Activated T-helper 2 cell treated with anti-CD3 and anti-CD28 coated beads, Interferon-gamma antibody, Interleukin-2, Interleukin-4, amounts not matched to agents 10 μg/mL and 5 μg/mL and 100 μg/mL, durations not matched to agents 14 hours and 24 hours and 36 hours (primary cell): ENCODE data around the gene SMG1. TPM values are rescaled to one million over a fixed set of nuclear protein-coding genes. Genes with fewer than 3 reads are reported as not detected.
A peak's percentile ranks its signal among the peaks of the same experiment; 100 is the strongest.

Source experiments
- DNase-seq: peaks from one replicate; pipeline ENCODE4 v3.0.0; 2021; ENCODE audit warnings: low spot score
- H3K27ac Mint-ChIP-seq: one replicate; pipeline ENCODE4 v1.8.0; 2021; ENCODE audit warnings: mixed read lengths
- H3K27me3 Mint-ChIP-seq: one replicate; pipeline ENCODE4 v1.8.0; 2021; ENCODE audit warnings: low read depth, mixed read lengths
- H3K36me3 Mint-ChIP-seq: one replicate; pipeline ENCODE4 v1.8.0; 2021; ENCODE audit warnings: low read depth, mixed read lengths
- H3K4me1 Mint-ChIP-seq: one replicate; pipeline ENCODE4 v1.8.0; 2021; ENCODE audit warnings: low read depth, mixed read lengths
- H3K4me3 Mint-ChIP-seq: one replicate; pipeline ENCODE4 v1.8.0; 2021; ENCODE audit warnings: low read depth, mild to moderate bottlenecking, moderate library complexity, mixed read lengths
- H3K9me3 Mint-ChIP-seq: one replicate; pipeline ENCODE4 v1.8.0; 2021; ENCODE audit warnings: mixed read lengths
- intact Hi-C: fragments of 100-400 bp; cut with micrococcal nuclease; formaldehyde crosslinking; loops from one replicate; pipeline ENCODE4 v1.15.1; 2023
- total RNA-seq: library from RNA; stranded (reverse); gene quantifications from 2 replicates; pipeline ENCODE4 v1.2.3, GENCODE V29; 2022

Gene SMG1
- total RNA-seq, 1 donor from 2014 or later = 128 TPM

DNA sequence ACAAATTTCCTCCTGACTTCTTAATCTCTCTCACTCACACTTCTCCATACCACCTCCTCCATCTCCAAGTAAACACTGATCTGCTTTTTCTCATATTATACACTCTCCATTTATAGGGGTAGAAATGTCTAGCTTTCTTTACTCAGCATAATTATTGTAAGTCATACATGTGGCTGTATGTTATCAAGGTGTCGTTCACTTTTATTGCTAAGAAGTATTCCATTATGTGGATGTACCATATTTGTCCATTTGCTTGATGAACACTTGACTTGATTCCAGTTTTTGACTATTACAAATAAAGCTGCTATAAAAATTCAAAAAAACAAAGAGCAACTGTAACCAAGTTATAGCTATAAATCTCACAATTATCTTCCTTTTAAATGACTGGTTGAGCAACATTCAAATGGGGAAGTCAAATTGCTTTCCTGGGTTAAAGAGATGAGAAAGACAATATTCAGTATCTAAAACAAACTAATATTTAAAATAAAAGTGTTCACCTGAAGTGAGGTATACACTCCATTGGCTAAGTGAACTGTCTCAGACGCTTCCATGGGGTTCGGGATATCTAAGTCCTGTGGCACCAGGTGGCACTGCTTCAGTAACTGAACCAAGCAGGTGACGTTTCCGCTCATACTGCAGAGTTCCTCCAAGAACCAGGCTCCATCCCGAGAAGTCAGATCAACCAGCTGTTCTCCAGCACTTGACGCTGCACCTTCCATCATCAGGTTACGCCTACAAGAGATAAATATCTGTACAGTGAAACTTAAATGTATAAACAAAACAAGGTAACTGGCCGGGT, 92.3 kb downstream of the SMG1 start:
- H3K27ac Mint-ChIP-seq = peak overlapping the region; percentile 5
- no peak for DNase-seq

DNA sequence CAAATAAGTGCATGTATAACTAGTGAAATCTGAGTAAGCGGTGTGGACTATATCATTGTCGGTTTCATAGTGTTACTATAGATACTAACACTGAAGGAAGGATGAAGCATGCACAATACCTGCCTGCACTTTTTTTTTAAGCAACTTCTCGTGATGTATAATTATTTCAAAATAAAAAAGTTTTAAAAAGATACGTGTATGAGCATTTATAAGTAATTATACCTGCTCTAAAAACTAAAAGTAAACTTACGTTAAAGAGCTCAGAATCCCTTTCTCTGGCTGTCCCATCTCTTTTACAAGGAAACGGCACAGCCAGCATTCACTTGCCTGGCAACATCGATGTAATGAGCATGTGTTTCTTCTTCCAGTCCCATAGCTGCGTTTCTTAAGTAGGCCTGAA, 93.6 kb downstream of the SMG1 start:
- H3K4me1 Mint-ChIP-seq = peaks cover 16% of the 10 kb centered on the region
- H3K36me3 Mint-ChIP-seq = peaks cover 76% of the 10 kb centered on the region
- no peaks in the 10 kb centered on the region for H3K27me3 Mint-ChIP-seq
- H3K27ac Mint-ChIP-seq = no peak overlapping the region
- H3K9me3 Mint-ChIP-seq = no peaks in the 10 kb centered on the region
- intact Hi-C loops = no loop called here
- no peak overlapping the region for H3K4me3 Mint-ChIP-seq
- no peak for DNase-seq

More for the DNA sequence above, 92.3 kb downstream of the SMG1 start:
- Mint-ChIP-seq H3K9me3 (no peaks in the 10 kb centered on the region), H3K4me1 (peaks cover 20% of the 10 kb centered on the region), H3K27me3 (no peaks in the 10 kb centered on the region), H3K36me3 (peaks cover 77% of the 10 kb centered on the region), H3K4me3 (no peak overlapping the region)
- intact Hi-C loops = no loop called here

DNA sequence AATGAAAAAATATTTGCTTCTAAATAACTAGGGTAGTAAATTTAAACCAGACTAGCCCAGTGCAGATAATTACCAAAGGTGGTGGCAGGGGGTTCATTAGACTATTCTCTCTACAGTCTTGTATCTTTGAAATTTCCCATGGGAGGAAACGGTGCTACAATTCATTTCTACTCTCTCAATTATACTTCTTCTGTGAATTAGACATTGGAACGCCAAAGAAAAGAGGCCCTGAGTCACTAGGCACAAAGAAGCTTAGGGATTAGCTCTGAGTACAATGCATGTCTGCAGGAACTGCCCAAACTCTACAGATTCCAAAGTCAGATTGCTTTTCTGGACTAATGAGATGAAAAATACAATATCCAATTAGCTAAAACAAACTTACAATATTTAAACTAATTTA, 94.2 kb downstream of the SMG1 start:
- intact Hi-C loops = no loop called here
- Mint-ChIP-seq H3K36me3 (peaks cover 74% of the 10 kb centered on the region), H3K27ac (no peak overlapping the region)

DNA sequence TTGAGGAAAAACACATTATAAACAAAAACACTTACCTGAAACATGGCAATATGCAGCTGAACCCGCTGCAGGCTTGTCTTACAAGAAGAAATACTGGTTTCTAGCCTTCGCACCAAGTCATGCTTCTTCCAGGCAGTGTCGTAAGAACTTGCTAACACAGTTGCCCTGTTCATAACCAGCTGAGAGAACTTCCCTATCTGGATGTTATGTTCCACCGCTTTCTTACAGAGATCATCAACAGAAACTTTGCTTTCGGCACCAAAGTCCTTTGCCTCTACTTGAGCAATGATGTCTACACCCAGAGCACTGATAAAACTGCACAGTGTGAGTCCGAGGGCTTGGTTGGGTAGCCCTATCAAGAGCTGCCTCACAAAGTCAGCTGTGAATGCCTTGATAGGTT, 97.0 kb downstream of the SMG1 start:
- DNase-seq = no peak
- Mint-ChIP-seq H3K27me3 (no peaks in the 10 kb centered on the region), H3K27ac (no peak overlapping the region), H3K4me3 (no peak overlapping the region), H3K4me1 (peaks cover 7% of the 10 kb centered on the region), H3K9me3 (no peaks in the 10 kb centered on the region), H3K36me3 (peaks cover 53% of the 10 kb centered on the region)
- intact Hi-C loops = no loop called here

More for the DNA sequence above, 94.2 kb downstream of the SMG1 start:
- Mint-ChIP-seq H3K4me1 (peaks cover 12% of the 10 kb centered on the region), H3K27me3 (no peaks in the 10 kb centered on the region), H3K9me3 (no peaks in the 10 kb centered on the region), H3K4me3 (no peak overlapping the region)
- DNase-seq = no peak

DNA sequence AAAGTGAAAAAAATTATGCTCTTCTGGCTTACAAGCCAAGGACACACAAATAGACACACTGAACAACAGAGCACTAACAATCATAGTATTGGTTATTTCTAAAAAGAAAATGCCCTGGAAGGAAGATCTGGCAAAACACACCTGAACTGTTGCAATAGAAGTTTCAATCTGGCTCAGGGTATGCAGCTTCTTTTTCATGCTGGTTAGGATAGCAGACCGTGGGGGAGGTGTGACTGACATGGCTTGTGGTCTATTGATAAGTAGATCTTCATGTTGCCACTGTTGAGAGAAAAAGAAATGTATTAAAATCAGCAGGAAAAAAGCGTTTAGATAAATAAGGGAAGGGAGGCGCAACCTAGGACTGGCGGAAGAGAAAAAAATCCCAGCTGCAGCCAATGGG, 98.3 kb downstream of the SMG1 start:
- Mint-ChIP-seq H3K27ac (no peak overlapping the region), H3K36me3 (peaks cover 45% of the 10 kb centered on the region), H3K4me3 (no peak overlapping the region), H3K4me1 (peaks cover 7% of the 10 kb centered on the region), H3K27me3 (no peaks in the 10 kb centered on the region), H3K9me3 (no peaks in the 10 kb centered on the region)
- no peak for DNase-seq
- intact Hi-C loops = no loop called here

DNA sequence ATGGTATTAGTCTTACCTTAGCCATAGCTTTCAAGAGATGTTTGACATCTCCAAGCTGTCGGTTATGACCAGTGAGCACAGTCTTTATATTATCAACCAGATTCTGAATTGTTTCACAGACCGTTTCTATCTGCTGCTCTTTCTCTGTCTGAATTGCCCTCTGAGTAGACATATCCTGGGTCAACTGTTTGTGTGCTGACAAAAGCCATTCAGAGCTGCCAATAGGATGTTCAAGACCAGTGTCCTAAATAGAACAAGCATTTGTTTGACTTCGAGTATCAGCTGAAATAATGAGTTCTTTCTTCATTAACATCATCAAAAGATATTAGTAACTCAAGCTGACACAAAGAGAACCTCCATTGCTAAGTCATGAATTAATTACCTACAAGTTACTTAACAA, 109.9 kb downstream of the SMG1 start:
- H3K27me3 Mint-ChIP-seq = no peaks in the 10 kb centered on the region
- H3K4me3 Mint-ChIP-seq = no peak overlapping the region
- intact Hi-C loops = no loop called here
- H3K4me1 Mint-ChIP-seq = peaks cover 12% of the 10 kb centered on the region
- no peaks in the 10 kb centered on the region for H3K9me3 Mint-ChIP-seq
- no peak for DNase-seq
- H3K36me3 Mint-ChIP-seq = peaks cover 67% of the 10 kb centered on the region
- no peak overlapping the region for H3K27ac Mint-ChIP-seq

DNA sequence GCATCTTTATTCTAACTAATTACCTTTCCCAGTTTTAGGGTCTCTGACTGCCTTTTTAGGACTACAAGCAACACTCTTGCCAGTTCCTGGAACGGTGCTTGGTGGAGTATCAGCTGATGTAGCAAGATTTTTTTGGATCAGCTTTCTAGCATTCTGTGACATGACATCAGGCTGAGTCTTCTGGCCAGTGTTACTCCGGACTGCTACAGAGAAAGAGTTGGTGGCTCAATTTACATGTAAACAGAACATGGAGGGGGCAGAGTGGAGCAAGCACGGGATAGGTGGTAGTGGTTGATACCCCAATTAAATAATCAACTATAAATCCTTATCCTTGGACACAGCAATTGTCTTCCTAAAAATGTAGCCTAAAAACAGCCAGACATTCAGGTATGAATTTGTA, 114.3 kb downstream of the SMG1 start:
- intact Hi-C loops = no loop called here
- no peaks in the 10 kb centered on the region for H3K27me3 Mint-ChIP-seq
- no peak overlapping the region for H3K27ac Mint-ChIP-seq
- H3K9me3 Mint-ChIP-seq = no peaks in the 10 kb centered on the region
- peaks cover under 1% of the 10 kb centered on the region for H3K4me1 Mint-ChIP-seq
- no peak for DNase-seq
- peaks cover 77% of the 10 kb centered on the region for H3K36me3 Mint-ChIP-seq
- no peak overlapping the region for H3K4me3 Mint-ChIP-seq

DNA sequence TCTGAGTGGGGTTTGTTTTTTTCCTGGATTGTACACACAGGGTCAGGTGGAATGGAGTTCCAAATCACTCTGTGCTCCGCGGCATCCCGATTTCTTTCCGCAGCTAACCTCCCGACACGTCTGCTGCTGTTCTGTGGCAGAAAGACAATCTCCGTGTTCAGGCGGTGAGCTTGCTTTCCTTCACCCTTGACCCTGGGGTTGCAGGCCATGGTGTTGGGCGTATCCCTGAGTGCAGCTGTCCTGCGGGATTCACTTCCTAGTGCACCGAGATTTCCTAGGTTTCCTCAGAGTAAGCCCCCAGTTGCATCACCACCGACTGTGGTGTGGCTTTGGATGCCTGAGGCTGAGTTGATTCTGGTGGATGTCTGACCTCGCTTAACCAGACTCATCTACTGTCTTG, 117.0 kb downstream of the SMG1 start:
- Mint-ChIP-seq H3K4me1 (peaks cover 20% of the 10 kb centered on the region), H3K36me3 (peaks cover 74% of the 10 kb centered on the region), H3K27me3 (no peaks in the 10 kb centered on the region), H3K4me3 (no peak overlapping the region), H3K9me3 (no peaks in the 10 kb centered on the region), H3K27ac (no peak overlapping the region)
- DNase-seq = no peak
- intact Hi-C loops = no loop called here

DNA sequence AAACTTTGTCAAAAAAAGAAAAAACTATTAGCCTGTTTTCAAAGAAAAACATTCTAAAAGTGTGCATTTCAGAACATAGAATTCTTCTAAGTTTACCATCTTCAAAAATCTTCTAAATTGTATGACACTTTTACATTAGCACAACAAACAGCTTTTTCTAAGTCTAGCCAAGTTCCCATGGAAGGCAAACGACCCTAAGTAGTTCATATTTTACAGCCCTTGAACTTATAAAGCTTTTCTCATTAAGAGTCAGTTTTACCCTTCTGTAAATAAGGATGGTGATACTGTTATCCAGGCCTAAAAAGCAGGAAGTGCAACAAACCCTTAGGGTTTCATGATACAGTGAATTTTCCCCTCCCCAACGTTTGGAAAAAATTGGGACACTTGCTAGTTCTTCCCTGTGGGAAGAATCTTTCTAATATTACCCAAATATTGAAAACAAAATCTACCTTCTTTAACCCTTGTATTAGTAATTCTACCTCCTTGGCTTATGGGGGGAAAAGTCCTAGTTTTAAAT, 120.9 kb downstream of the SMG1 start:
- intact Hi-C loops = no loop called here
- Mint-ChIP-seq H3K27me3 (no peaks in the 10 kb centered on the region), H3K4me1 (peaks cover 35% of the 10 kb centered on the region), H3K4me3 (no peak overlapping the region), H3K9me3 (no peaks in the 10 kb centered on the region), H3K36me3 (peaks cover 70% of the 10 kb centered on the region), H3K27ac (no peak overlapping the region)
- DNase-seq = no peak

DNA sequence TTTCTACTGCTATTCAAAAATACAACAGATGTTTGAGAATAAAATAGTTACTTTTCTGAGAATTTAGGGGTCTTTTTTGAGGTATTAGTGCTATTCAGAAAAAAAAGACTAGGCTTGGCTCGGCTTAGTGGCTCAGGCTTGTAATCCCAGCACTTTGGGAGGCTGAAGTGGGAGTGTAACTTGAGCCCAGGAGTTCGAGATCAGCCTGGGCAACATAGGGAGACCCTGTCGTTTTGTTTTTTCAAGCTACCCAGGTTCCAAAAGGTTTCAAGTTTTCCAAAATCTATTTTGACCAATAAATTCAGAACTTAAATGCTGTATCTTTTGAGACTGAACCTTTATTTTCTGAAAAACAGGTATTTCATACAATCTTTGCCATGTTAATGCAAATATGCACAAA, 121.7 kb downstream of the SMG1 start:
- Mint-ChIP-seq H3K27me3 (no peaks in the 10 kb centered on the region), H3K27ac (peak overlapping the region; percentile 85), H3K36me3 (peaks cover 70% of the 10 kb centered on the region), H3K4me3 (peak overlapping the region; percentile 24), H3K4me1 (peaks cover 43% of the 10 kb centered on the region), H3K9me3 (no peaks in the 10 kb centered on the region)
- DNase-seq = no peak
- intact Hi-C loops = loop anchor here (5.0 kb wide), 4 partner anchors 43 to 718 kb away; partner anchors contain the start of genes CCP110, COQ7 and GDE1

DNA sequence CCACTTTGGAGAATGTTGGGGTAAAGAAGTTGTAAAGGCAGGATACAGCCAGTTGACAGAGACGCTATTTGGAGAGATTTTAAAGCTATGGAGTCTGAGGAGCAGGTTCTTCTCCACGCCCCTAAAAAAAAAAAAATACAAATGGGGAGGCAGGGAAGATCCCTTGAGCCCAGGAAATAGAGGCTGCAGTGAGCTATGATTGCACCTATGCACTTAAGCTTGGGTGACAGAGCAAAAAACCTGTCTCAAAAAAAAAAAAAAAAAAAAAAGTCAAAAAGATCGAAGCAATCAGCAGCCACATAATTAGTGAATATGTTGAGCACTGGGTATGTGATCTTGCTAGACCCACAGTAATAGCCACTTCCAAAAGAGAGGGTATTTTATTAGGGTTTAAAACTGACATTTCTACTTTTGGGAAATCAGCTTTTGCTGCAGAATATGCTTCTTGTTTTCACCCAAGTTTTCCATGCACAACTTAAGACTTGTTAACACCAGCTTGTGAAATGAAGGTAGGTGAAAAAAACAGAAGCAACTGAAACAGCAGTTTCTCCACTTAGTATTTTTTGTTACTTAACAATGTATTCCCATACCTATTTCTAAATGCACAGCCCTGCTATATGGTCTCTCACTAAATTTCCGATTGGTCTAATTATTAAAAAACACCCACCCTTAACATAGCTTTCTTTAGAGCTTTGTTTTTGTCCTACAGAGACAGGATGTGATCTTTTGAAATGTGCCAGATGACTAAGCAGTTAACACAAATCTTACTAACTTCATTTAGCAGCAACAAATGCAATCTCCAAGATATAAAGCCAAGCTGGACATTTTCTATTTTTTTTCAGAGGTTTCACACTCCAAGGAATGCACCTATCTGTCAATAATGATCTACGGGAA, 122.4 kb downstream of the SMG1 start:
- peaks cover 67% of the 10 kb centered on the region for H3K36me3 Mint-ChIP-seq
- no peak for DNase-seq
- peak overlapping the region; percentile 86 for H3K27ac Mint-ChIP-seq
- H3K4me1 Mint-ChIP-seq = peaks cover 46% of the 10 kb centered on the region
- no peaks in the 10 kb centered on the region for H3K9me3 Mint-ChIP-seq
- peak overlapping the region; percentile 38 for H3K4me3 Mint-ChIP-seq
- no peaks in the 10 kb centered on the region for H3K27me3 Mint-ChIP-seq
- intact Hi-C loops = loop anchor here (5.0 kb wide), 4 partner anchors 43 to 718 kb away; partner anchors contain the start of genes CCP110, COQ7 and GDE1

DNA sequence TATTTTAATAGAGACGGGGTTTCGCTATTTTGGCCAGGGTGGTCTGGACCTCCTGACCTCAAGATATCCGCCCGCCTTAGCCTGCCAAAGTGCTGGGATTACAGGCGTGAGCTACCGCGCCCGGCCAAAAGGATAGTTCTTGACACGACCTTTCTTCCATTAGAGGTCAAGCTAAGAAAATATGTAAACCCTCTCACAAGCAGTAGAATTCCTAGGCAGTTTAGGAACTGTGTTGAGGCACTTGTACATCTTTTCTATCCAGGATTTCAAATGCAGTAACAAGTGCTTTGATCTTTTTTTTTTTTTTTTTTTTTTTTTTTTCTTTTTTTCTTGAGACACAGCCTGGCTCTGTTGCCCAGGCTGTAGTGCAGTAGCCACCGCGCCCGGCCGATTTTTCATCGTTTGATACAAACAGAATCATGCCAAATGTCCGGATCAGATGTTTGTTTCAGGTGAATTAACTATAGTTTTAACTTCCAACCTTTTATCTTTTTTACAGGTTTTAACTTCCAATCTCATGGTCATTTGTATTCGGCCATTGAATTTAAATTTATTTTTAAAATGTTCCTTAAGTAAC, 123.4 kb downstream of the SMG1 start:
- no peak for DNase-seq
- H3K4me3 Mint-ChIP-seq = peak overlapping the region; percentile 93
- H3K27me3 Mint-ChIP-seq = no peaks in the 10 kb centered on the region
- H3K27ac Mint-ChIP-seq = peak overlapping the region; percentile 86
- no peaks in the 10 kb centered on the region for H3K9me3 Mint-ChIP-seq
- peaks cover 51% of the 10 kb centered on the region for H3K4me1 Mint-ChIP-seq
- H3K36me3 Mint-ChIP-seq = peaks cover 65% of the 10 kb centered on the region
- intact Hi-C loops = loop anchor here (5.0 kb wide), 4 partner anchors 44 to 719 kb away; partner anchors contain the start of genes CCP110, COQ7 and GDE1
